ENCODE measurements around the gene COQ3.

DNA sequence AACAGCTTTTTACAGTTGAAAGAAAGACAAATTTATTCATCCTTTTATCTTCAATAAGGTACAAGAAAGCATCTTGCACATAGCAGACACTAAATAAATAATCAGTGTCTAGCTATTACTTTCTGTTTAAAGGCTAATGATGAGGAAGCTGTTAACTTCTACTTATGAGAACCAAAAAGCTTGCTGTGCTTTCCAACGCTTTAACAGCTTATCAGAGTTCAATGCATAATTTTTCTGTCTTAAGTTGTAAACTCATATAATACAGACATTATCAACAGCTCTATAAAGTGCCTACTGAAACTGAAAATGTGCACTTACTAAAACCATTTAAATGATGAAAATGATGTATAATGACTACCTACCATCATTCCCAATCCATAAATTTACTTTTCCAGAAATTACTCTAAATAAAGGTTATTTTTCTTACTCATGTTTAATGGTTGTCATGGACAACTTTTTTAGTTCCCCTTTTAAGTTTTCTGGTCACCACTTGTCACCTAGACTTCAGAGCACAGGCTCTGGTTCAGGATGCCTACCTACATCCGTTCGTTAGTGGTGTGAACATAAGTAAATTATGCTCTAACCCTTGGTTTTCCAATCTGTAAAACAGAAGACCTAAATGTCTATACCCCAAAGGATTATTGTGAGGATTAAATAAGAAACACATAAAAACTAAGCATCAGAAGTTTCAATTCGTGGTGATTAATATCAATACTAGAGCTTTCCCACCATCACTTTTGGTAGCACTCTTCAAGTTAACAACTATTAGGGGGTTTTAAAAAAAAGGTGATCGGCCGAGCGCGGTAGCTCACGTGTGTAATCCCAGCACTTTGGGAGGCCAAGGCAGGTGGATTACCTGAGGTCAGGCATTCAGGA lies 23.1 kb upstream of the COQ3 start:
- TF ChIP-seq, protein P1, sequence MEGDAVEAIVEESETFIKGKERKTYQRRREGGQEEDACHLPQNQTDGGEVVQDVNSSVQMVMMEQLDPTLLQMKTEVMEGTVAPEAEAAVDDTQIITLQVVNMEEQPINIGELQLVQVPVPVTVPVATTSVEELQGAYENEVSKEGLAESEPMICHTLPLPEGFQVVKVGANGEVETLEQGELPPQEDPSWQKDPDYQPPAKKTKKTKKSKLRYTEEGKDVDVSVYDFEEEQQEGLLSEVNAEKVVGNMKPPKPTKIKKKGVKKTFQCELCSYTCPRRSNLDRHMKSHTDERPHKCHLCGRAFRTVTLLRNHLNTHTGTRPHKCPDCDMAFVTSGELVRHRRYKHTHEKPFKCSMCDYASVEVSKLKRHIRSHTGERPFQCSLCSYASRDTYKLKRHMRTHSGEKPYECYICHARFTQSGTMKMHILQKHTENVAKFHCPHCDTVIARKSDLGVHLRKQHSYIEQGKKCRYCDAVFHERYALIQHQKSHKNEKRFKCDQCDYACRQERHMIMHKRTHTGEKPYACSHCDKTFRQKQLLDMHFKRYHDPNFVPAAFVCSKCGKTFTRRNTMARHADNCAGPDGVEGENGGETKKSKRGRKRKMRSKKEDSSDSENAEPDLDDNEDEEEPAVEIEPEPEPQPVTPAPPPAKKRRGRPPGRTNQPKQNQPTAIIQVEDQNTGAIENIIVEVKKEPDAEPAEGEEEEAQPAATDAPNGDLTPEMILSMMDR (IDR thresholded peaks at IDR 0.05) = no peak
- no peak for TF ChIP-seq POLR2A (IDR thresholded peaks at IDR 0.05)
